Osteoblast (primary cell): ENCODE data around the gene FOXO6. TPM values are rescaled to one million over a fixed set of nuclear protein-coding genes. Genes with fewer than 3 reads are reported as not detected.

Experiments used
- DNase-seq: peaks from one replicate; pipeline ENCODE4 v3.0.0; 2011; ENCODE audit warnings: low spot score, mixed read lengths; ENCODE audit not compliant: insufficient read length; ENCODE audit errors: missing footprints
- H2AFZ ChIP-seq: 2 replicates; pipeline ENCODE4 v1.6.0; 2011; ENCODE audit warnings: mild to moderate bottlenecking, low read length
- H3K27ac ChIP-seq: 2 replicates; pipeline ENCODE4 v1.5.1; 2011; ENCODE audit warnings: mild to moderate bottlenecking, low read depth, low read length, moderate library complexity
- H3K27me3 ChIP-seq: 2 replicates; pipeline ENCODE4 v1.6.0; 2012; ENCODE audit warnings: mild to moderate bottlenecking, control low read depth, inconsistent platforms, low read length, moderate library complexity; ENCODE audit not compliant: insufficient read depth
- H3K36me3 ChIP-seq: 2 replicates; pipeline ENCODE4 v1.5.1; 2011; ENCODE audit warnings: mild to moderate bottlenecking, low read length, control low read depth, moderate library complexity; ENCODE audit not compliant: insufficient read depth
- H3K4me1 ChIP-seq: 2 replicates; pipeline ENCODE4 v1.5.1; 2011; ENCODE audit warnings: mild to moderate bottlenecking, low read length, control low read depth, moderate library complexity; ENCODE audit not compliant: insufficient read depth
- H3K4me2 ChIP-seq: 2 replicates; pipeline ENCODE4 v1.6.0; 2011; ENCODE audit warnings: mild to moderate bottlenecking, low read length; ENCODE audit not compliant: insufficient read depth
- H3K4me3 ChIP-seq: fragments of 200-600 bp; sonication (generic); 3 replicates; pipeline ENCODE4 v1.5.1; 2012; ENCODE audit warnings: mild to moderate bottlenecking, low read length, inconsistent platforms; ENCODE audit not compliant: insufficient read depth
- H3K79me2 ChIP-seq: 2 replicates; pipeline ENCODE4 v1.6.0; 2012; ENCODE audit warnings: mild to moderate bottlenecking, low read length, control low read depth, inconsistent platforms; ENCODE audit not compliant: insufficient read depth
- H3K9me3 ChIP-seq: 2 replicates; pipeline ENCODE4 v1.5.1; 2011; ENCODE audit warnings: low read depth, low read length, control low read depth
- H4K20me1 ChIP-seq: 2 replicates; pipeline ENCODE4 v1.6.0; 2012; ENCODE audit warnings: mild to moderate bottlenecking, low read length, control low read depth; ENCODE audit not compliant: insufficient read depth
- total RNA-seq: library from RNA; depleted of rRNA; stranded (reverse); fragments of >200 nt; gene quantifications from 2 replicates; pipeline ENCODE4 v1.2.3, GENCODE V29; 2012
- TF ChIP-seq, protein P1 (sequence below): IDR thresholded peaks from 2 replicates; pipeline ENCODE4 v1.5.1; 2011; ENCODE audit warnings: mild to moderate bottlenecking, low read depth, low read length, moderate library complexity; ENCODE audit errors: extremely low read depth

FOXO6 gene
- total RNA-seq = not detected in 2 replicates

DNA sequence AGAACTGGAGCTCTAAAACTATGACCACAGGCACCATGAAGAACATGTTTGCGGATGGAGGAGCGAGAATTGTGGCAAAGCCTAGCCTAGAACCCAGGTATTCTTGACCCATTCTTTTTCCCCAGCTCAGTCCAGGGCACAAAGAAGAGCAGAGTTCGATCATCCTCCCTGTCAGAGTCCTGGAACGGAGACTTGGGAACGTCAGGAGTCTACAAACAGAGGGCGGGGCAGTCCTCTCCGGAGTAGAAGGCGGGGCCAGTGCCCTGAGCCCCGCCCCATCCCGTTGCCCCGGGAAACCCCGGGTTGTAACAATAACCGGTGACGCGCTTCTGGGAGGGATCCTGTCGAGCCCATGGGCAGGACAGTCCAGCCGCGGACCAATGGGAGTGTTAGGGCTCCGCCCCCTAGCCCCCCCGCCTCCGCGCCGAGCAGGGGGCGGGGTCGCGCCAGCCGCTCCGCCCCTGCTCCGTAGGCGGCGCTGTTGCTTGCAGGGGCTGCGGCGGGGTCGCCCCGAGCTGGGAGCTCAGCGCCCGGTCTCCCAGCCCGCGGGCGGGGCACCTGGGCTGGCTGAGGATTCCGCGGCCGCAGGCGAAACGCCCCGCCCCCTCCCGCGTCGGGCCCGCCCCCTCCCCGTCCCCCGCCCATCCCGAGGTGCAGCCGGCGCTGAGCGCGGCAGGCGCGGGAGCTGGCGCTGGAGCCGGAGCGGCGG lies at the start of gene FOXO6:
Gene FOXO6, plus strand, starts transcription at position 649 of the 709 bp plus-strand sequence.
- DNase-seq = peak; percentile 100
- Histone ChIP-seq H3K27me3 (peaks cover 39% of the 10 kb centered on the region), H3K4me2 (peak within 1 kb of the TSS; percentile 66), H3K27ac (no peak within 1 kb of the TSS), H2AFZ (no peak within 1 kb of the TSS), H3K4me1 (peaks cover 9% of the 10 kb centered on the region), H4K20me1 (peaks cover 13% of the 10 kb centered on the region), H3K36me3 (no peaks in the 10 kb centered on the region), H3K4me3 (peak within 1 kb of the TSS; percentile 70), H3K79me2 (no peaks in the 10 kb centered on the region), H3K9me3 (no peaks in the 10 kb centered on the region)
- TF ChIP-seq, protein P1, sequence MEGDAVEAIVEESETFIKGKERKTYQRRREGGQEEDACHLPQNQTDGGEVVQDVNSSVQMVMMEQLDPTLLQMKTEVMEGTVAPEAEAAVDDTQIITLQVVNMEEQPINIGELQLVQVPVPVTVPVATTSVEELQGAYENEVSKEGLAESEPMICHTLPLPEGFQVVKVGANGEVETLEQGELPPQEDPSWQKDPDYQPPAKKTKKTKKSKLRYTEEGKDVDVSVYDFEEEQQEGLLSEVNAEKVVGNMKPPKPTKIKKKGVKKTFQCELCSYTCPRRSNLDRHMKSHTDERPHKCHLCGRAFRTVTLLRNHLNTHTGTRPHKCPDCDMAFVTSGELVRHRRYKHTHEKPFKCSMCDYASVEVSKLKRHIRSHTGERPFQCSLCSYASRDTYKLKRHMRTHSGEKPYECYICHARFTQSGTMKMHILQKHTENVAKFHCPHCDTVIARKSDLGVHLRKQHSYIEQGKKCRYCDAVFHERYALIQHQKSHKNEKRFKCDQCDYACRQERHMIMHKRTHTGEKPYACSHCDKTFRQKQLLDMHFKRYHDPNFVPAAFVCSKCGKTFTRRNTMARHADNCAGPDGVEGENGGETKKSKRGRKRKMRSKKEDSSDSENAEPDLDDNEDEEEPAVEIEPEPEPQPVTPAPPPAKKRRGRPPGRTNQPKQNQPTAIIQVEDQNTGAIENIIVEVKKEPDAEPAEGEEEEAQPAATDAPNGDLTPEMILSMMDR = no peak

DNA sequence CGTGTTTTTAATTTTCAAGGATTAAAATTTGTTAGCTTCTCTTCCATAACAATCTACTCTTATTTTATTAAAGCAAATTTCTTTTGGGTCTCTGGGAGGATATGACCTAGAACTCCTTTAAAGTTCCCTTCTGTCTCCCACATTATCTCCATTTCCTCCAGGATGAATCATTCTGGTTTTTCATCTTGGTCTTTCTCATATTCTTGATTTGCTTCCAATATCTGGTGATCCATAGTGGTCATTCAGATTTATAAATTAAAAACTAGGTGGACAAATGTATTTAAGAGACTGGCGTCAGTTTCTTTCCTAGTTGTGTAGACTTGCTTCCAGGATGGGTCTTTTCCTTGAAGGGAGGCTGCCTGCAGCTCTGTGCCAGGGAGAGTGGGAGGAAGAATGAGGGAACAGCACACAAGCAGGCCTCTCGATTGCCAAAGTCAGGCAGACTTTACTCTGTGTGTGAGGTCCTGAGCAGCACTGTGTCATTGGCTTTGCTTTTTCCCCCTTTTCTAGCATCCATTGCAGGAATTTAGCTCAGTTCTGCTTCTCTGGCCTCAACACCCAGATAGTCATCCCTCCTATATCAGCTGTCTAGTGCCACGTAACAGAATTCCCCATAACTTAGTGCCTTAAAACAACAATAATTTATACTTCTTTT lies 48.1 kb upstream of the FOXO6 start:
- peak overlapping the region; percentile 6 for H3K27ac ChIP-seq
- H3K9me3 ChIP-seq = no peaks in the 10 kb centered on the region
- H4K20me1 ChIP-seq = no peaks in the 10 kb centered on the region
- TF ChIP-seq, protein P1 = no peak
- no peak for DNase-seq
- H2AFZ ChIP-seq = peak overlapping the region; percentile 21
- peak overlapping the region; percentile 1 for H3K4me2 ChIP-seq
- no peaks in the 10 kb centered on the region for H3K36me3 ChIP-seq
- peaks cover 14% of the 10 kb centered on the region for H3K4me1 ChIP-seq
- H3K79me2 ChIP-seq = no peaks in the 10 kb centered on the region
- peaks cover 2% of the 10 kb centered on the region for H3K27me3 ChIP-seq
- H3K4me3 ChIP-seq = no peak overlapping the region

DNA sequence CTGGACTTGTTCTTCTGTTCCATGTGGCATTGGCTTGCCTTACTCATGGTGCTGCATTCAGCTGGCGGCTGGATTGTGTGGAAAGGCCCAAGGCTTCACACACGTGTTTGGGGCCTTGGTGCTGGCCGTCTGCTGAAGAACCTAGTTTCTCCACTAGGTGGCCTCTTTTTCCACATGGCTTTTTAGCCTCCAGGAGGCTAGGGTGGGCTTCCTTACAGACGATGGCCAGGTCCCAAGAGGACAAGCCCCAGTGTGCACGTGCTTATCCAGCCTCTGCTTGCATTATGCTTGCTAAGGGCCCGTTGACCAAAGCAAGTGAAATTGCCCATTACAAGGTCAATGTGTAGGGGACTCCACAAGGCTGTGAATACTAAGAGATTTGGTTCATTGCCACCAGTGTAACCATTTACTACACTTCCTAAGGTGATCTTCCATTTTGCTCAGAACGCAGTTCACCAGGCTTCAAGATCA lies 47.5 kb upstream of the FOXO6 start:
- Histone ChIP-seq H2AFZ (peak overlapping the region; percentile 21), H3K4me3 (no peak overlapping the region), H3K4me2 (peak overlapping the region; percentile 1), H3K9me3 (no peaks in the 10 kb centered on the region), H3K36me3 (no peaks in the 10 kb centered on the region), H3K27me3 (peaks cover under 1% of the 10 kb centered on the region), H3K27ac (peak overlapping the region; percentile 6), H3K4me1 (peaks cover 14% of the 10 kb centered on the region), H3K79me2 (no peaks in the 10 kb centered on the region), H4K20me1 (no peaks in the 10 kb centered on the region)
- TF ChIP-seq, protein P1 = peak; percentile 55
- DNase-seq = no peak

DNA sequence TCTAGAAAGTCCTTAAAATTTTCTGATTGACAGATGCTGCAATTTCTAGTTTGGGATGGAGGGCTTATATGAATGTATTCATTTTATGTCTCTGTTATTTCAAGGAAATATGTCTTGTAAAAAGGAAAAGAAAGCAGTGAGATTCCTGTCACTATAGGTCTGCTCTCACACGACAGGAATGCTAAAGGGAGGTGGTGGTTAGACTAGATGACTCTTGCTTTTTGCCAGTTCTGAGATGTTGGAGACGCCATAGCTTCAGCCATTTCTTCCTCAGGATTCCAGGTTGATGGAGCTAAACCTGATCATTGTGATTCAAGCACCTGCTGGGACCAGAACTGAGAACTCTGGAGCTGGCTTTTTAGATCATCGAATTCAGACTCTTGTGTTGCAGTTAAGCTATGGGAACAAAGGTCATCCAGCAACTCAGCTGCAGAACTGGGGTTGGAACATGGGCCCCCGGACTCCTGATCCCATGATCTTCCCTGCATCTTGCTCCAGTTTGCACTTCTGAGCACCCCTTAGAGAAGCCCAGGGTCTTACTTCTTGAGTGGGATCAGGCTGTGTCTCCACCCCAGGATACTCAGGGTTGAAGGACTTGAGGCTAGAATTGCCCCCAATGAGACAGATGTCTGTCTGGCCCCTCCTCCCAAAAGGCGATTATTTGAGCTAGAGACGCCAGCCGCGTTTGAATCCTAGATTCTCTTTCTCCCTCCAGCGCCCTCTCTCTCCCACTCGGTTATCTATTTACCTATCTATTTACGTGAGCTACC lies 46.7 kb upstream of the FOXO6 start:
- Histone ChIP-seq H3K4me1 (peaks cover 14% of the 10 kb centered on the region), H3K27ac (no peak overlapping the region), H2AFZ (no peak overlapping the region), H3K4me2 (no peak overlapping the region), H3K9me3 (no peaks in the 10 kb centered on the region), H3K79me2 (no peaks in the 10 kb centered on the region), H3K27me3 (no peaks in the 10 kb centered on the region), H4K20me1 (no peaks in the 10 kb centered on the region), H3K36me3 (no peaks in the 10 kb centered on the region), H3K4me3 (no peak overlapping the region)
- no peak for DNase-seq
- TF ChIP-seq, protein P1 = no peak
